Endothelial cell of umbilical vein (primary cell): ENCODE results near the gene PARD3B. TPM values are rescaled to one million over a fixed set of nuclear protein-coding genes. Genes with fewer than 3 reads are reported as not detected.

Experiments
- BruUV-seq: library from RNA; stranded (reverse); fragments of 400-500 nt; replicated peaks from 2 replicates; lab custom pipeline; 2021; lab: Mats Ljungman, UMichigan
- CTCF ChIA-PET: fragments of 300-600, 350-600 bp; sonication (Branson Sonifier 250); formaldehyde crosslinking; loops from one replicate; lab custom pipeline; 2021; ENCODE audit warnings: antibody characterized with exemption, inconsistent platforms; lab: Charles Lee
- POLR2A ChIA-PET: fragments of 300-600, 350-600 bp; sonication (Branson Sonifier 250); formaldehyde crosslinking; loops from one replicate; lab custom pipeline; 2021; ENCODE audit warnings: antibody characterized with exemption, inconsistent platforms; lab: Charles Lee
- DNase-seq: peaks from one replicate; pipeline ENCODE4 v3.0.0-alpha.2; 2011; ENCODE audit warnings: low read depth, low spot score
- FAIRE-seq: peaks from 2 replicates; lab custom pipeline; 2011; peaks lifted over from hg19 to GRCh38; lab: Jason Lieb, UNC
- H2AFZ ChIP-seq: 2 replicates; pipeline ENCODE4 v1.6.0; 2012; ENCODE audit warnings: low read depth, low read length, control low read depth, inconsistent platforms
- H3K27ac ChIP-seq: 2 replicates; pipeline ENCODE4 v1.5.1; 2011; ENCODE audit warnings: low read depth, mild to moderate bottlenecking, control low read depth, low read length, moderate library complexity; ENCODE audit not compliant: insufficient read depth
- H3K27me3 ChIP-seq, 2 experiments: 2 replicates each; pipeline versions ENCODE4 v1.6.0 to v1.6.1; 2011; ENCODE audit warnings: low read length in 2 of 2, mixed read lengths in 1 of 2; ENCODE audit not compliant: control insufficient read depth in 2 of 2, insufficient read depth in 2 of 2
- H3K36me3 ChIP-seq, 2 experiments: 2 replicates in 1 of 2; 3 replicates in 1 of 2; pipeline ENCODE4 v1.5.1; 2011; ENCODE audit warnings: low read length in 2 of 2, mild to moderate bottlenecking in 1 of 2, moderate library complexity in 1 of 2; ENCODE audit not compliant: control insufficient read depth in 2 of 2, insufficient read depth in 2 of 2; ENCODE audit errors: extremely low read depth in 1 of 2
- H3K4me1 ChIP-seq: 3 replicates; pipeline ENCODE4 v1.5.1; 2011; ENCODE audit warnings: mild to moderate bottlenecking, low read length; ENCODE audit not compliant: control insufficient read depth, insufficient read depth; ENCODE audit errors: extremely low read depth
- H3K4me2 ChIP-seq: 2 replicates; pipeline ENCODE4 v1.6.1; 2011; ENCODE audit warnings: low read length, control low read depth, mixed read lengths; ENCODE audit not compliant: insufficient read depth
- H3K4me3 ChIP-seq, 3 experiments: fragments of 200-600 bp in 1 of 3; sonication (generic), shearing (Covaris generic) in 1 of 3; replicated peaks in 1 of 3; 2 replicates each; pipeline ENCODE4 v1.5.1; 2011 to 2016; ENCODE audit warnings: control low read depth in 3 of 3, low read length in 3 of 3, mild to moderate bottlenecking in 2 of 3, inconsistent platforms in 1 of 3, low read depth in 1 of 3, moderate library complexity in 1 of 3; ENCODE audit not compliant: insufficient read depth in 1 of 3
- H3K79me2 ChIP-seq: 2 replicates; pipeline ENCODE4 v1.6.0; 2012; ENCODE audit warnings: low read length, inconsistent platforms; ENCODE audit not compliant: control insufficient read depth, insufficient read depth
- H3K9ac ChIP-seq: replicated peaks from 2 replicates; pipeline ENCODE3; 2011; ENCODE audit warnings: low read length, control low read depth; ENCODE audit not compliant: insufficient read depth; ENCODE audit errors: extremely low read depth
- H3K9me1 ChIP-seq: replicated peaks from 3 replicates; pipeline ENCODE4 v1.6.0; 2011; ENCODE audit warnings: mild to moderate bottlenecking, low read length; ENCODE audit not compliant: control insufficient read depth, insufficient read depth; ENCODE audit errors: extremely low read depth
- H3K9me3 ChIP-seq: replicated peaks from 2 replicates; pipeline ENCODE4 v1.5.1; 2012; ENCODE audit warnings: low read length, inconsistent platforms; ENCODE audit not compliant: control insufficient read depth, insufficient read depth
- H4K20me1 ChIP-seq: replicated peaks from 2 replicates; pipeline ENCODE3; 2011; ENCODE audit warnings: mild to moderate bottlenecking, low read length; ENCODE audit not compliant: control insufficient read depth, insufficient read depth; ENCODE audit errors: extremely low read depth
- EZH2 ChIP-seq: IDR thresholded peaks from 2 replicates; pipeline ENCODE4 v1.6.1; 2012; ENCODE audit warnings: borderline replicate concordance, low read depth, mild to moderate bottlenecking, moderate library complexity, low read length, inconsistent platforms; ENCODE audit not compliant: severe bottlenecking
- FOS ChIP-seq: IDR thresholded peaks from 2 replicates; pipeline ENCODE4 v1.6.1; 2011; ENCODE audit warnings: mild to moderate bottlenecking, low read length, moderate library complexity, borderline replicate concordance; ENCODE audit not compliant: insufficient read depth
- GATA2 ChIP-seq: IDR thresholded peaks from 2 replicates; pipeline ENCODE4 v1.7.0; 2011; ENCODE audit warnings: low read depth, mild to moderate bottlenecking, moderate library complexity, mixed read lengths, low read length; ENCODE audit not compliant: insufficient read length, insufficient read depth
- JUN ChIP-seq: IDR thresholded peaks from 2 replicates; pipeline ENCODE4 v1.6.1; 2011; ENCODE audit warnings: borderline replicate concordance, low read depth; ENCODE audit not compliant: insufficient read length, insufficient read depth
- MYC ChIP-seq: IDR thresholded peaks from one replicate; pipeline ENCODE4 v1.6.1; 2011; ENCODE audit warnings: mild to moderate bottlenecking, low read depth, low read length
- POLR2A ChIP-seq: IDR thresholded peaks from 2 replicates; pipeline ENCODE4 v1.6.1; 2012; ENCODE audit warnings: low read depth, mild to moderate bottlenecking, control low read depth, low read length
- POLR2AphosphoS5 ChIP-seq: IDR thresholded peaks from 2 replicates; pipeline ENCODE4 v1.6.1; 2012; ENCODE audit warnings: low read depth, mild to moderate bottlenecking, control low read depth, low read length, moderate library complexity; ENCODE audit not compliant: insufficient read depth
- dilution Hi-C: fragments of 300-500 bp; cut with MboI; formaldehyde crosslinking; loops from one replicate; pipeline ENCODE4 v1.15.0; 2019; ENCODE audit warnings: low sequenced_read_pairs; ENCODE audit not compliant: extremely low pct_ligation_motif_present
- intact Hi-C: fragments of 100-400 bp; cut with micrococcal nuclease; formaldehyde crosslinking; loops from one replicate; pipeline ENCODE4 v1.10.0; 2022
- polyA plus RNA-seq, 4 experiments: library from polyadenylated mRNA; depleted of rRNA in 3 of 4; stranded (reverse) in 3 of 4; unstranded in 1 of 4; fragments of >200 nt; gene quantifications; 2 replicates each; pipeline versions ENCODE4 v1.2.1 to v1.2.3, GENCODE V29; 2011 to 2012; ENCODE audit warnings: missing spikeins in 1 of 4
- total RNA-seq: library from RNA; stranded (reverse); gene quantifications from 2 replicates; pipeline ENCODE4 v1.2.3, GENCODE V29; 2021
- TF ChIP-seq, protein P1 (sequence below), 2 donors: IDR thresholded peaks; 1 replicate in 1 of 2; 2 replicates in 1 of 2; pipeline ENCODE4 v1.5.1; 2011; ENCODE audit warnings: low read length in 2 of 2, mild to moderate bottlenecking in 2 of 2, moderate library complexity in 2 of 2, control low read depth in 1 of 2, inconsistent platforms in 1 of 2, low read depth in 1 of 2; ENCODE audit not compliant: insufficient read depth in 1 of 2; ENCODE audit errors: extremely low read depth in 1 of 2
- TF ChIP-seq, protein P2 (sequence below): IDR thresholded peaks from 2 replicates; pipeline ENCODE4 v1.6.1; 2011; ENCODE audit not compliant: insufficient read depth, insufficient read length

PARD3B gene
- total and polyA plus RNA-seq, 2 donors (not counting 3 experiments of a cell fraction or from before 2014, with no cell fraction given), result 2.2 to 30.9 TPM

DNA sequence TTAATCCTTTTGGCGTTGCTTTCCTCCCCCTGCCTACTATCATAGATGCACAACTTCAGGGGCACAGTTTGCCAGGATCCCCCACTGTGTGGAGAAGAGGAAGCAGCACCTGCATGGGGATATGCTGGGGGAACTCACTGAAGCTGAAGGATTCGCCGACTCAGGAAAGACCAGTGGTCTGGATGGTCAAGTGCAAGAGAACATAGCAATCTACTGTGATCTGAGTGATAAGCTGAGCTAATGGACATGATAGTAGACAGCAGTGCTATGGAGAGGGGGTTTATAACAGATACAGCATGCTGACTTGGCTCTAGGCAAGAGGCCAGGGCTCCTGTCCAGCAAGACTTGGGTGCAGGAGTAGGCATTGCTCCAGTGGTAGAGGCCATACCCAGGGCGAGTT lies 1012.6 kb downstream of the PARD3B start:
- Histone ChIP-seq H3K36me3 (no peaks in the 10 kb centered on the region), H3K27ac (no peak overlapping the region), H3K4me3 (no peak overlapping the region), H3K4me1 (no peaks in the 10 kb centered on the region), H4K20me1 (no peaks in the 10 kb centered on the region), H3K4me2 (no peak overlapping the region), H3K9ac (no peak overlapping the region), H3K27me3 (no peaks in the 10 kb centered on the region), H2AFZ (no peak overlapping the region), H3K9me1 (no peaks in the 10 kb centered on the region), H3K9me3 (no peaks in the 10 kb centered on the region), H3K79me2 (no peaks in the 10 kb centered on the region)
- CTCF ChIA-PET, result no interaction called here
- intact Hi-C loops (no loop called here), dilution Hi-C loops (no loop called here)
- TF ChIP-seq EZH2, result no peak
- POLR2A ChIA-PET, result no interaction called here
- DNase-seq (no peak), FAIRE-seq (no peak)
- BruUV-seq, result no TSS peak

DNA sequence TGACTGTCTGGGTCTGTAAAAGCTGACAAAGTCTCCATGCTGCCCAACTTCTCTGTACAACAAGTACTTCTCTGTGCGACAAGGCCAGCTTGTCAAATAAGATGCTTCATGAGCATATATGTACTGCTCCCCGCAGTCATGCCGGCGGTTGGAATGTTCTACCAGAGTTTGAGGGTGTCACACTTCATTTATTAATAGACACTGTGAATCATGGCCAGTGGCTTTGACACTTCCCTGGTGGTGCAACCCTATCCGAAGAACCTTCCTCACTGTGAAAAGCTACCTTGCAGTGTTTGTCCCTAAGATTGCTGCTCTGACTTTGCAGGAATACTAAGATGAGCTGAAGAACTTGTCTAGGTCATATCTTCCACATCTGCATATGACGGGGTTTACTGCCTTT lies 1016.2 kb downstream of the PARD3B start:
- Histone ChIP-seq H3K4me1 (no peaks in the 10 kb centered on the region), H3K9me3 (no peaks in the 10 kb centered on the region), H3K36me3 (no peaks in the 10 kb centered on the region), H3K9me1 (no peaks in the 10 kb centered on the region), H3K27me3 (no peaks in the 10 kb centered on the region), H3K9ac (no peak overlapping the region), H3K4me2 (no peak overlapping the region), H4K20me1 (no peaks in the 10 kb centered on the region), H2AFZ (no peak overlapping the region), H3K4me3 (no peak overlapping the region), H3K27ac (no peak overlapping the region), H3K79me2 (no peaks in the 10 kb centered on the region)
- no peak for FAIRE-seq
- intact Hi-C loops (loop anchor here (10.0 kb wide), 2 partner anchors 237 to 687 kb away; no protein-coding TSS in a partner anchor), dilution Hi-C loops (no loop called here)
- no peak for DNase-seq
- TF ChIP-seq, protein P1, sequence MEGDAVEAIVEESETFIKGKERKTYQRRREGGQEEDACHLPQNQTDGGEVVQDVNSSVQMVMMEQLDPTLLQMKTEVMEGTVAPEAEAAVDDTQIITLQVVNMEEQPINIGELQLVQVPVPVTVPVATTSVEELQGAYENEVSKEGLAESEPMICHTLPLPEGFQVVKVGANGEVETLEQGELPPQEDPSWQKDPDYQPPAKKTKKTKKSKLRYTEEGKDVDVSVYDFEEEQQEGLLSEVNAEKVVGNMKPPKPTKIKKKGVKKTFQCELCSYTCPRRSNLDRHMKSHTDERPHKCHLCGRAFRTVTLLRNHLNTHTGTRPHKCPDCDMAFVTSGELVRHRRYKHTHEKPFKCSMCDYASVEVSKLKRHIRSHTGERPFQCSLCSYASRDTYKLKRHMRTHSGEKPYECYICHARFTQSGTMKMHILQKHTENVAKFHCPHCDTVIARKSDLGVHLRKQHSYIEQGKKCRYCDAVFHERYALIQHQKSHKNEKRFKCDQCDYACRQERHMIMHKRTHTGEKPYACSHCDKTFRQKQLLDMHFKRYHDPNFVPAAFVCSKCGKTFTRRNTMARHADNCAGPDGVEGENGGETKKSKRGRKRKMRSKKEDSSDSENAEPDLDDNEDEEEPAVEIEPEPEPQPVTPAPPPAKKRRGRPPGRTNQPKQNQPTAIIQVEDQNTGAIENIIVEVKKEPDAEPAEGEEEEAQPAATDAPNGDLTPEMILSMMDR (IDR thresholded peaks at IDR 0.05; ENCODE audit: extremely low read depth in 1 of 2, insufficient read depth in 1 of 2, low read depth in 1 of 2, low read length in 2 of 2), result no peak
- TF ChIP-seq MYC (no peak), FOS (no peak), JUN (no peak), GATA2 (no peak), EZH2 (no peak), POLR2AphosphoS5 (no peak), POLR2A (no peak)
- TF ChIP-seq, protein P2, sequence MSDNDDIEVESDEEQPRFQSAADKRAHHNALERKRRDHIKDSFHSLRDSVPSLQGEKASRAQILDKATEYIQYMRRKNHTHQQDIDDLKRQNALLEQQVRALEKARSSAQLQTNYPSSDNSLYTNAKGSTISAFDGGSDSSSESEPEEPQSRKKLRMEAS, result no peak
- POLR2A ChIA-PET, result no interaction called here
- BruUV-seq, result no TSS peak
- CTCF ChIA-PET, result interaction anchor here (0.6 to 1.2 kb wide), 2 partner anchors 21 to 115 kb away, joined by 3 to 4 read pairs; no protein-coding TSS in a partner anchor
